Endothelial cell of umbilical vein (primary cell): ENCODE measurements around the gene TOR1B. TPM values are rescaled to one million over a fixed set of nuclear protein-coding genes. Genes with fewer than 3 reads are reported as not detected.

Experiments used
- BruUV-seq: library from RNA; stranded (reverse); fragments of 400-500 nt; replicated peaks from 2 replicates; lab custom pipeline; 2021; lab: Mats Ljungman, UMichigan
- CTCF ChIA-PET: fragments of 300-600, 350-600 bp; sonication (Branson Sonifier 250); formaldehyde crosslinking; loops from one replicate; lab custom pipeline; 2021; ENCODE audit warnings: antibody characterized with exemption, inconsistent platforms; lab: Charles Lee
- POLR2A ChIA-PET: fragments of 300-600, 350-600 bp; sonication (Branson Sonifier 250); formaldehyde crosslinking; loops from one replicate; lab custom pipeline; 2021; ENCODE audit warnings: antibody characterized with exemption, inconsistent platforms; lab: Charles Lee
- DNase-seq: peaks from one replicate; pipeline ENCODE4 v3.0.0-alpha.2; 2011; ENCODE audit warnings: low read depth, low spot score
- FAIRE-seq: peaks from 2 replicates; lab custom pipeline; 2011; peaks lifted over from hg19 to GRCh38; lab: Jason Lieb, UNC
- H2AFZ ChIP-seq: 2 replicates; pipeline ENCODE4 v1.6.0; 2012; ENCODE audit warnings: low read depth, low read length, control low read depth, inconsistent platforms
- H3K27ac ChIP-seq: 2 replicates; pipeline ENCODE4 v1.5.1; 2011; ENCODE audit warnings: low read depth, mild to moderate bottlenecking, control low read depth, low read length, moderate library complexity; ENCODE audit not compliant: insufficient read depth
- H3K27me3 ChIP-seq, 2 experiments: 2 replicates each; pipeline versions ENCODE4 v1.6.0 to v1.6.1; 2011; ENCODE audit warnings: low read length in 2 of 2, mixed read lengths in 1 of 2; ENCODE audit not compliant: control insufficient read depth in 2 of 2, insufficient read depth in 2 of 2
- H3K36me3 ChIP-seq, 2 experiments: 2 replicates in 1 of 2; 3 replicates in 1 of 2; pipeline ENCODE4 v1.5.1; 2011; ENCODE audit warnings: low read length in 2 of 2, mild to moderate bottlenecking in 1 of 2, moderate library complexity in 1 of 2; ENCODE audit not compliant: control insufficient read depth in 2 of 2, insufficient read depth in 2 of 2; ENCODE audit errors: extremely low read depth in 1 of 2
- H3K4me1 ChIP-seq: 3 replicates; pipeline ENCODE4 v1.5.1; 2011; ENCODE audit warnings: mild to moderate bottlenecking, low read length; ENCODE audit not compliant: control insufficient read depth, insufficient read depth; ENCODE audit errors: extremely low read depth
- H3K4me2 ChIP-seq: 2 replicates; pipeline ENCODE4 v1.6.1; 2011; ENCODE audit warnings: low read length, control low read depth, mixed read lengths; ENCODE audit not compliant: insufficient read depth
- H3K4me3 ChIP-seq, 3 experiments: fragments of 200-600 bp in 1 of 3; sonication (generic), shearing (Covaris generic) in 1 of 3; replicated peaks in 1 of 3; 2 replicates each; pipeline ENCODE4 v1.5.1; 2011 to 2016; ENCODE audit warnings: control low read depth in 3 of 3, low read length in 3 of 3, mild to moderate bottlenecking in 2 of 3, inconsistent platforms in 1 of 3, low read depth in 1 of 3, moderate library complexity in 1 of 3; ENCODE audit not compliant: insufficient read depth in 1 of 3
- H3K79me2 ChIP-seq: 2 replicates; pipeline ENCODE4 v1.6.0; 2012; ENCODE audit warnings: low read length, inconsistent platforms; ENCODE audit not compliant: control insufficient read depth, insufficient read depth
- H3K9ac ChIP-seq: replicated peaks from 2 replicates; pipeline ENCODE3; 2011; ENCODE audit warnings: low read length, control low read depth; ENCODE audit not compliant: insufficient read depth; ENCODE audit errors: extremely low read depth
- H3K9me1 ChIP-seq: replicated peaks from 3 replicates; pipeline ENCODE4 v1.6.0; 2011; ENCODE audit warnings: mild to moderate bottlenecking, low read length; ENCODE audit not compliant: control insufficient read depth, insufficient read depth; ENCODE audit errors: extremely low read depth
- H3K9me3 ChIP-seq: replicated peaks from 2 replicates; pipeline ENCODE4 v1.5.1; 2012; ENCODE audit warnings: low read length, inconsistent platforms; ENCODE audit not compliant: control insufficient read depth, insufficient read depth
- H4K20me1 ChIP-seq: replicated peaks from 2 replicates; pipeline ENCODE3; 2011; ENCODE audit warnings: mild to moderate bottlenecking, low read length; ENCODE audit not compliant: control insufficient read depth, insufficient read depth; ENCODE audit errors: extremely low read depth
- CTCF ChIP-seq, 2 donors: IDR thresholded peaks; 1 replicate in 1 of 2; 2 replicates in 1 of 2; pipeline ENCODE4 v1.5.1; 2011; ENCODE audit warnings: low read length in 2 of 2, mild to moderate bottlenecking in 2 of 2, moderate library complexity in 2 of 2, control low read depth in 1 of 2, inconsistent platforms in 1 of 2, low read depth in 1 of 2; ENCODE audit not compliant: insufficient read depth in 1 of 2; ENCODE audit errors: extremely low read depth in 1 of 2
- EZH2 ChIP-seq: IDR thresholded peaks from 2 replicates; pipeline ENCODE4 v1.6.1; 2012; ENCODE audit warnings: borderline replicate concordance, low read depth, mild to moderate bottlenecking, moderate library complexity, low read length, inconsistent platforms; ENCODE audit not compliant: severe bottlenecking
- FOS ChIP-seq: IDR thresholded peaks from 2 replicates; pipeline ENCODE4 v1.6.1; 2011; ENCODE audit warnings: mild to moderate bottlenecking, low read length, moderate library complexity, borderline replicate concordance; ENCODE audit not compliant: insufficient read depth
- GATA2 ChIP-seq: IDR thresholded peaks from 2 replicates; pipeline ENCODE4 v1.7.0; 2011; ENCODE audit warnings: low read depth, mild to moderate bottlenecking, moderate library complexity, mixed read lengths, low read length; ENCODE audit not compliant: insufficient read length, insufficient read depth
- JUN ChIP-seq: IDR thresholded peaks from 2 replicates; pipeline ENCODE4 v1.6.1; 2011; ENCODE audit warnings: borderline replicate concordance, low read depth; ENCODE audit not compliant: insufficient read length, insufficient read depth
- MAX ChIP-seq: IDR thresholded peaks from 2 replicates; pipeline ENCODE4 v1.6.1; 2011; ENCODE audit not compliant: insufficient read depth, insufficient read length
- MYC ChIP-seq: IDR thresholded peaks from one replicate; pipeline ENCODE4 v1.6.1; 2011; ENCODE audit warnings: mild to moderate bottlenecking, low read depth, low read length
- POLR2A ChIP-seq: IDR thresholded peaks from 2 replicates; pipeline ENCODE4 v1.6.1; 2012; ENCODE audit warnings: low read depth, mild to moderate bottlenecking, control low read depth, low read length
- POLR2AphosphoS5 ChIP-seq: IDR thresholded peaks from 2 replicates; pipeline ENCODE4 v1.6.1; 2012; ENCODE audit warnings: low read depth, mild to moderate bottlenecking, control low read depth, low read length, moderate library complexity; ENCODE audit not compliant: insufficient read depth
- dilution Hi-C: fragments of 300-500 bp; cut with MboI; formaldehyde crosslinking; loops from one replicate; pipeline ENCODE4 v1.15.0; 2019; ENCODE audit warnings: low sequenced_read_pairs; ENCODE audit not compliant: extremely low pct_ligation_motif_present
- intact Hi-C: fragments of 100-400 bp; cut with micrococcal nuclease; formaldehyde crosslinking; loops from one replicate; pipeline ENCODE4 v1.10.0; 2022
- polyA plus RNA-seq, 4 experiments: library from polyadenylated mRNA; depleted of rRNA in 3 of 4; stranded (reverse) in 3 of 4; unstranded in 1 of 4; fragments of >200 nt; gene quantifications; 2 replicates each; pipeline versions ENCODE4 v1.2.1 to v1.2.3, GENCODE V29; 2011 to 2012; ENCODE audit warnings: missing spikeins in 1 of 4
- total RNA-seq: library from RNA; stranded (reverse); gene quantifications from 2 replicates; pipeline ENCODE4 v1.2.3, GENCODE V29; 2021

The TOR1B gene
- total and polyA plus RNA-seq, 2 donors (not counting 3 experiments of a cell fraction or from before 2014, with no cell fraction given), result 27.0 to 29.5 TPM

DNA sequence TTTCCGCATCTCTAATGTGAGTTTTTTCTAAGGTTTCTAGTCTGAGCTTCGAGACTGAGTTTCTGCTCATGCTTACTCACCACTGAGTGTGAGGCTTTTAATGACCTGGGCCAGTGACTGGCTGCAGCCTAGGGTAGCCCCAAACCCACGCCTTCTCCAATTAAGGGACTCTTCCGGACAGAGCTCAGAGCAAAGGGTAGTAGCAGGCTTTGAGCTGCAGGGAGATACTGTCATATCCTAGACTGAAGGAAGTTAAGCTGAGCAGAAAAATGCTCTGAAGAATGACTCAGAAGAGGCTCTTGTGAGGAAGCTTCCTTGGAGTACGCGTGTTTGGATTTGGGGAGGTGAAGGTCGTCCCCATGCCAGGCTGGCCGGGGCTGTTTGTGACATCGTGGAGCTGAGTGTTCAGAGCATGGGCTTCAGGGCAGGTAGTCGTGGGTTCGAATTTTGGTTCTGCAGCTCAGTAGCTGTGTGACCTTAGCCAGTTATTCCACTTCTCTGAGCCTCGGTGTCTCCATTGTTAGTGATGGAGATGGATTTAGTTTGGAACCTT is 35.8 kb downstream of the TOR1B start:
- no peak overlapping the region for H3K27ac ChIP-seq
- H3K9me1 ChIP-seq, result no peaks in the 10 kb centered on the region
- intact Hi-C loops (loop anchor here (5.0 kb wide), 1 partner anchor 259 kb away; no protein-coding TSS in a partner anchor), dilution Hi-C loops (no loop called here)
- CTCF ChIA-PET, result interaction anchor here (0.9 to 1.0 kb wide), 4 partner anchors 10 to 196 kb away, joined by 3 to 5 read pairs (median 3); partner anchors contain the start of gene ASB6
- H3K4me1 ChIP-seq, result peaks cover 15% of the 10 kb centered on the region
- peaks cover 6% of the 10 kb centered on the region for H3K79me2 ChIP-seq
- H3K36me3 ChIP-seq, result no peaks in the 10 kb centered on the region
- H3K9ac ChIP-seq, result no peak overlapping the region
- no TSS peak for BruUV-seq
- POLR2A ChIA-PET, result no interaction called here
- no peak overlapping the region for H2AFZ ChIP-seq
- DNase-seq (no peak), FAIRE-seq (peak; percentile 26)
- no peaks in the 10 kb centered on the region for H3K27me3 ChIP-seq
- H4K20me1 ChIP-seq, result no peaks in the 10 kb centered on the region
- no peaks in the 10 kb centered on the region for H3K9me3 ChIP-seq
- no peak overlapping the region for H3K4me2 ChIP-seq
- H3K4me3 ChIP-seq, result no peak overlapping the region
- TF ChIP-seq EZH2 (no peak), FOS (peak; percentile 24)

DNA sequence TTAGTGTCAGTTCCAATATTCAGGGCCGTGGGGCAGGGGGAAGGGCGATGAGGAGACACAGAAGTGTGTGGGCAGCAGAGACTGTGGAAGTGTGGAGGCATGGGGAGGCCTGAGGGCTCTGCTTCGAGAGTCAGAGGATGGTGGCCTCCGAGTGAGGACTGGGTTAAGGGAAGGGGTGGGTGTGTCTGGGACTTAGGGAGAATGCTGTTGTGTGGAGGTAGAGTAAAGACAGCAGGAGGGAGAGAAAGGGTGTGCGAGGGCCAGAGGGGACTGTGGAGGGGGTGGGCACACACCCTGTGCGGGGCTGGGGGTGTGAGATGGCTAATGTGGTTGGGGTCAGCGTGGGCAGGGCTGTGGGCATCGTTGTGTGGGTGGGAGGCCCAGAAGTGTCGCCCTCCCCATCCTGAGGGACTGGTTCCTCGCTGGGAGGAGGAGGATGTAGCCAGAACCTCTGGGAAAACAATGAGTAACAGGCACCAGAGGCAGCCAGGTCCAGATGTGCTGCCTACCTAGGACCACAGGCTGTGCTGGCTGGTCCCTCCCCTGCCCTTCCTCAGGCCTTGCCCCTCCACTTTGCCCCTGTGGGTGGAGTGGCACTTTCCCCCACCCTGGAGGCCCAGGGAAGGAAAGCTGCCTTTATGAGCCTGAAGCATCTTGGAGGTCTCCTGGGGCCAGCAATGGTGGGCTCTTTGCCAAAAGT is 36.5 kb downstream of the TOR1B start:
- Histone ChIP-seq H3K27me3 (no peaks in the 10 kb centered on the region), H3K9me3 (no peaks in the 10 kb centered on the region), H4K20me1 (no peaks in the 10 kb centered on the region), H3K9ac (no peak overlapping the region), H3K79me2 (peaks cover 4% of the 10 kb centered on the region), H3K9me1 (no peaks in the 10 kb centered on the region), H3K36me3 (no peaks in the 10 kb centered on the region), H3K27ac (no peak overlapping the region), H3K4me1 (peaks cover 12% of the 10 kb centered on the region), H3K4me2 (no peak overlapping the region), H2AFZ (no peak overlapping the region), H3K4me3 (no peak overlapping the region)
- CTCF ChIA-PET, result interaction anchor here (0.9 kb wide), 3 partner anchors 9 to 197 kb away, joined by 3 to 5 read pairs (median 3); partner anchors contain the start of gene ASB6
- DNase-seq (no peak), FAIRE-seq (no peak)
- no TSS peak for BruUV-seq
- TF ChIP-seq JUN, result no peak
- no peak for TF ChIP-seq POLR2A
- TF ChIP-seq MAX, result no peak
- no peak for TF ChIP-seq POLR2AphosphoS5
- no peak for TF ChIP-seq GATA2
- TF ChIP-seq FOS, result no peak
- no peak for TF ChIP-seq CTCF (IDR thresholded peaks at IDR 0.05; ENCODE audit: extremely low read depth in 1 of 2, insufficient read depth in 1 of 2, low read depth in 1 of 2, low read length in 2 of 2)
- TF ChIP-seq MYC, result no peak
- TF ChIP-seq EZH2, result no peak
- dilution Hi-C loops, result no loop called here
- POLR2A ChIA-PET, result no interaction called here
- intact Hi-C loops, result loop anchor here (5.0 kb wide), 1 partner anchor 258 kb away; no protein-coding TSS in a partner anchor
